Medulla oblongata (tissue), 1 donor: ENCODE results near the gene PKNOX2.

Experiments
- DNase-seq: peaks from one replicate; pipeline ENCODE4 v3.0.0-alpha.2; 2015; ENCODE audit errors: extremely low spot score

Gene PKNOX2

DNA sequence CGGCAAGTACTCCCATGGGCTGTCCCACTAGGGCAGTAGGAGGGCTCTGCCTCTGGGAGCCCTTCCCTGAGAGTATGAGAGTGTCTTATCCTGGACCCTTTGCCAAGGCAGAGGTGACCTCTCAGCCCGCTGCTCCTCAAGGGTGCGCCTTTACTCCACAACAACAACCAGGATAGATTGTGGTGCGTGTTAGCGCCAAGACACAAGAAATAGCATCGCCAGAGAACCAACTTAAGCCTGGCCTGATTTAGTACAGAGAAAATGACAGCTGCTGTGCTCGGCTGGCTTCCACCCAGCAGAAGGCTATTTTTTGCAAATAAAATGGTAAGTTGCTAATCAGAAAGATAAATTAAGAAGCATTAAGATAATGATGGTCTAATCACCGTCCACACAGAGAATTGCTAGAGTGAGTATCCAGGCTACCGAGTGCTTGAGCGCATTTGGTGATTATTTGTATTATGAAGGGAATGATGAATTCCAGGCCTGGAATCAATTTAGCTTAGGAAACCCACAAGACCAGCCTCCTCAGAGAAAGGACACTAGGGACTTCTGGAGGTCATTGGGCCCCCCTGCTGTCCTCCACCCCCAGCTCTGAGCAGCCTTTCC is 119.8 kb downstream of the PKNOX2 start:
- DNase-seq = no peak

DNA sequence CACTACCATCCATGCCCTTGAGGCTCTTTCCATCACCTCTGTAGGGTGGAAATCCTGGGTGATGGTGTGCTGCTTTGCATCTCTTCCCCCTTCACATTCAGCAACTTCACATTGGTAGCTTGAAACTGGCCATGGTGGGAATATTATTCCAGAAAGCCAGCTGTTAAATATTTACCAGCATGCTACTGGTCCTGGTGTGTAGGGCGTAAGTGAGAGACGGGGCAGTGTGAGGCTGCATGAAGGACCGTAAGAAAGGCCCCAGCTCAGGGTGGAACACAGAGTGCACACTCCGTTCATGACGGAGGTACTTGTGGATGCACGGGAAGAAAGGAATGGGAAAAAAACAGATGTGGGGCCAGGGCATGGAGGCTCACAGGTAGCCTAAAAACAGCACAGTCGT is 121.3 kb downstream of the PKNOX2 start:
- DNase-seq = no peak

DNA sequence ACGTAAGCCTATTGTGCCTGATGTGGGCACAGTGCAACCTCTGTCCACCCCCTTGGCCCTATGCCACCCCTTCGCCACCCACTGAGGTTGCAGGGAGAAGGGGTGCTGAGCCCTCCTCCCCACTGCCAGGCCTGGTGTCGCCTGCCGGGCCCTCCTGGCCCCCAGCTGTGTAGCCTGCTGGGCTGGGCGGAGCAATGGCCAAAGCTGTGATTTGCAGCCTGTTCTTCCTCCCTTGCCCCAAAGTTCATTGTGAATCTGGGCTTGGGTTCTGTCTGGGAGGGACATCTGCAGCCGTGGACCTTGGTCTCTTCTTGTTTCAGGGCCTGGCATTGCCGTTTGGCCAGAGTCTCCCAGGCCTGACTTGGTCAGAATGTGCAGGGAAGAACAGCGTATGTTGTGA is 121.9 kb downstream of the PKNOX2 start:
- DNase-seq = no peak

DNA sequence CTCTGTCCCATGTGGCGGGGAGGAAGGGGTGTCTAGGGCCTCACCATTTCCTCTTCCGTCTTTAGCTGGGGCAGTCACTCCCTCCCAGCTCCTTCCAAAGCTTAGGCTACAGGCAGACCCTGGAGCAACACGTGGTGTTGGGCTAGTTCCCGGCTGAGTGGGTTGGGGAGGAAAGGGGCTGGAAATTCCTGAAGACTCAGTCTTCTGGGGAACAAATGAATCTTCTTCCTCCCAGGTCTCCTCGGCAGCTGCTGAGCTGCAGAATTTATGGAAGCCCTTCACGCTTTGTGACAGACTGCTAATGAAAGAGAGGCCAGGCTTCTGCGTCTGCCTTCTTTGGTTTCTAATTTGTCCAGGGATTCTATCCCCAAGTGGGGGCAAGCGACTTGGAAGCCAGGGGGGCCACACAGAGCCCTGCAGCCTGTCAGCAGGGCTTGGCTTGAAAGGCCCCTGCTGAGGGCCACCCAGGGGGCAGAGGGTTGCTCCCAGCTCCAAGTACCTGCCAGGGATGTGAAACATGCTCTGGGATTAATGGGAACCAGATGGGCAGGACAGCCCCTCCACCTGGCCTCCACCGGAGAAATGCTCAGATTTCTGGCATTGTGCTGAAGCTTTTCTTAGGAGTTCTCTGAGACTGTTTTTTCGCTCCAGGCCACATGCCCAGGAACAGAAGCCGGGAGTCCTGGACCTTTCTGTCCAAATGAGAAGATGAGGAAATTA is 123.1 kb downstream of the PKNOX2 start:
- DNase-seq = peak; percentile 26

DNA sequence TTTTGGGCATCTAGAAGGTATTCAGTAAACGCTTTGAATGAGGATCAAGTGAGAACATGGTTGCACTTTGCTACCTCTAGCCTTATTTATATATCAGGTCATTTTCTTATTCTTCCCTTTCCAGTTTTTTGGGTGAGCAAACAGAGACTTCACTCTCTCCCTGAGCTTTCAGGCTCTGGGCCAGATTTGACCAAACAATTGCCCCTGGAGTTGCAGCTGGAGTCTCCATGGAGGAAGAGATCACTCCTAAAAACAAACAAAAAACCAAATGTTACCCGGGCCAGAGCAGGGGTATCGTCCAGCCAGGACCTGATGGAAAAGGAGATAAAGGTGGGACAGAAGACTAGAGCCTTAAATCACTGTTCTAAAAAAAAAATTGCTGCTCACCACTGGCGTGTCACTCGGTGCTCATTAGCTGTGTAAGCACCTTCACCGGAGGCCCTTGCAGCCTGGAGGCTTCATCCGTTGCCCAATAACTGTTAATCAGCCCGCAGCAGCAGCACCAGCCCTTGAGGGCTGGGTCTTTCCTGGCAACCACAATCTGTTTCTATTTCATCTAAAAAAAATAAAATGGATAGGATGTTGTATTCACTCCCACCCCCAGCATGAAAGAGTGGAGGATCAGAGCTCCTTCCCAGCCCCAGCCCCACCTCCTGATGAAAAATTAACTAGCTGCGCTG is 125.0 kb downstream of the PKNOX2 start:
- no peak for DNase-seq

DNA sequence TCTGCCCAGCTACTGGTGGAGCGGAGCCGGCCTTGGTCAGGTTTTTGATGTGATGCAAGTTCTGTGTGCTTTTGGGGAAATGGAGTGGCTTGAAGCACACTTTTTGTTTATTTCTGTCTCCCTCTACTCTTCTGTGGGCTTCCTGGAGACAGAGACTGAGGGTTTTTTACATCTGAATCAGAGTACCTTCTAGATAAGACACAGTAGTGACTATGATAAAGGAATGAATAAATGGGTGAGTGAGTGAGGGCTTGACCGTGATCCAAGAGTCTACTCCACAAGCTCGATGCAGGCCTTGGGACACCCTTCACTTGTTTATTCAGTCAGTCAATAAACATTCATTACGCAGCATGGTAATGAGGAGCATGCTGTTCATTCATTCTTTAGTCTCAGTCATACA is 125.7 kb downstream of the PKNOX2 start:
- no peak for DNase-seq

DNA sequence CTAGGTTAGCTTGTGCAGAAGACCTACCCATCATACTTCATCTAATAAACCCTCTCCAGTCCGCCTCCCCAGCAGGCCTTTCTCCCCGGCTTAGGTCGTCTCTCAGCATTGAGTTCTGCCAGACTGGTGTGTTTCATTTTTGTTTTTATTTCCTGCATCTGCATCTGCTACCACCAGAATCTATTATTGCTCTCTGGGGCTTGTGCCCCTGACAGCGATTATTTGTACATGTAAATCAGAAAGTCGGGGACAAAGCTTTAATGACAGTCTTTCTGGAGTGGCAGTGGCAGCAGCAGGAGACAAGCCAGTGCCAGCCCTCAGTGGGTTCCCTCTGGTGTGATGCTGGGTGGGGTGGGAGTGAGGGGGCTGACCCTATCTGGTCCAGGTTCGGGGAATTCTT is 127.5 kb downstream of the PKNOX2 start:
- DNase-seq = no peak

DNA sequence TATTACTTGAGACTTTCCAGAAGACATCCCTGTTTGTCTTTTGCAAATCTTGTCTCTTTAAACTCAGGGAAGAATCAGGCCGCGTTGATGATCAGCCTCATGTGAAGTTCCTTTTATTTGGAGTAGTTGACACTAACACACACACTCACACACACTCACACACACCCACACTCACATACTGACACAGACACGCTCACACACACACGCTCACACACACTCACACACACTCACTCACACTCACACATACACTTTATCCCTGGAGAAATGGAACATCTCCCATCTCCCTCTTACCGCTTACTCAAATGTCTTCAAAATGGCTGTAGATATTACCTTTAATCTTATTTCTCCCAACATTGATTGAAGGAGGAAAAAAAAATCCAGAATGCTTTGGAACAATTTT is 129.0 kb downstream of the PKNOX2 start:
- DNase-seq = no peak

DNA sequence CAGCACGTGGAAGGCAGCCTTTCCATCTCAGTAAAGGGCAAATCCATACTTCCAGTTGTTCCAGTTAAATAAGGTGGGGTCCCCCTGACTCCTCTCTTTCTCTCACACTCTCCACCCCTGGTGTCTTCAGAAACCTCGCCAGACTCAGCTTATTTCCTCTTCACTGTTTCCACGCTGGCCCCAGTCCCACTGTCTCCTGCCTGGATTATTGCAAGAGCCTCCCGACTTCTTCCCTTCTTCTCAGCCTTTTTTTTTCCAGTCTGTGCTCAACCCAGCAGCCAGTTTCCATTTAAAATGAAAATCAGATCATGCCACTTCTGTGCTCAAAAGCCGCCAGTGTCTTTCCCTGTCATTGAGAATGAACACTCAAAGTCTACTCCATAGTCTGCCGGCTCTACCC is 131.4 kb downstream of the PKNOX2 start:
- DNase-seq = no peak

DNA sequence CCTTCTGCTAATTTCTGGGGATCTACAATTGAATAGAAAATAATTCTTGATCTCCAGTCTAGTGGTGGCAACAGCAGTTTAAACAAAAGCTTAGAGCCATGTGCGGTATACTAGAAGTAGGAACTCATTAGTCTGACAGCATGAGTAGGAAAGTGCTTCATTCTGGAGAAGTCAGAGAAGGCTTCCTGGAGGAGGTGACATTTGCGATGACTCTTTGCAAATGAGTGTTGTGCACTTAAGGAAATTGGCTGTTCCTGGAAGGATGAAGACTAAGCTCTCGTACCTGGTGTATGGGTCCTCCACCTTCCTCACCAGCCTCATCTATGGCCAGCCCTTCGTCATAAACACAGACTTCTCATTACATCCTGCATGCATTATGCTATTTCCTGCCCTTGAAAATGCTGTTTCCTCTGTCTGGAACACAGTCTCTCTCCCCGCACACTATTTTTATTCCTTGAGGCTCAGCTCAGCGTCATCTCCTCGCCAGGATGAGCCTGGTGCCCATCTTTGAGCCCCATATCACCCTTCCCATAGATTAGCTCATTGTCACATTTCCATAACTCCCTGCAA is 132.9 kb downstream of the PKNOX2 start:
- no peak for DNase-seq

DNA sequence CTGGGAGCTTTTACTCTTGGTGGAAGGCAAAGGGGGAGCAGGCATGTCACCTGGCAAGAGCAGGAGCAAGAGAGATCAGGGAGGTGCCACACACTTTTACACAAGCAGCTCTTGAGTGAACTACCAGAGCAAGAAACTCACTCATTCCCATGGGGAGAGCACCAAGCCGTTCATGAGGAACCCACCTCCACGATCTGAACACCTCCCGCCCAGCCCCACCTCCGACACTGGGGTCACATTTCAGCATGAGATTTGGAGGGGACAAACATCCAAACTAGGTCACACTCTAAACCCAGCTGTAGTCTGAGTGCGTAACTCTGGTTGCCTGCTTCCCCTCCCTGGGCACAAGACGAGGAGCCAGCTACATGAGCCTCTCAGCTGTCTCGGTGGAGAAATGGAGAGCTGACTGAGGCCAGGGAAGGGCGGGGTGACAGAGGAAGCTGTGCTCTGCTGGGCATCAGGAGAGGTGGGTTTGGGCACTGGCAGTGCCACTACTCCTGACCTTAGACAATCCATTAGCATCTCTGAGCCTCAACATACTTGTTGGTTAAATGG is 134.6 kb downstream of the PKNOX2 start:
- no peak for DNase-seq

DNA sequence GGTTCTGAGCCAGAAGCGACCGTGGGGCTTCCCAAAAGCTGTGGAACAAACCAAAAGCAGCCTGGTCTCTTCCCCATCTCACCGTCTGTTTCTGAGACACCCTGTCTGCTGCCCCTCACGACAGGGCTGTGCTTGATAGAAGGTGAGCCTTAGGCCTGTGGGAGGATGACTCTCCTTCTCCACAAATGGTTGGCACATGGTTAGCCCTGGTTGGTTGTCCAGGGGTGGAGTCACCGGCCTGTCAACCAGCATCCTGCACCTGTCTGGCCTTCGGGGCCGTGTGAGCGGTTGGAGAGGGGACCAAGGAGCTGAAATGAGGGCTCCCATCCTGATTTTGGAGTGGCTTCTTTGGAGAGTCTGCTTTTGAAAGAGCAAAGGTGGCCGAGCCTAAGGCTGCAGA is 135.3 kb downstream of the PKNOX2 start:
- DNase-seq = no peak

DNA sequence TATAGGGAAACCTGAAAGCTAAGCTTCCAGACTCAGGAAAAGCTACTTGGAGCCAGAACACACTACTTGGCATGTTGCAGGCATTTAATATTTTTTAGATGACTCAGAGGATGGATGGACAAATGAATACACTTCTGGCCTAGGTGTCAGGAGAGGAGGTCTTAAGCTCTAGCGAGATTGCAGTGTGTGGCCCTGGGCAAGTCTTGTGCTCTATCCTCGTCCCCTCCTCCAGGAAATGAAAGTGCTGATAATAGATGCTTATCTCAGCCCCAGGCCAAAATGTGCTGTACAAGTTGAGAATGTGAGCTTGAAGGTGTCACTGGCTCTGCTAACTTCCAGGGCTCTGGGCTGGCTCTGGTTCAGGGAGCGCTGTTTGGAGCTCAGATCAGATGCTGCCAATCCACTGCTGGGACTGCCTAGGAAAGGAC is 136.3 kb downstream of the PKNOX2 start:
- DNase-seq = no peak

DNA sequence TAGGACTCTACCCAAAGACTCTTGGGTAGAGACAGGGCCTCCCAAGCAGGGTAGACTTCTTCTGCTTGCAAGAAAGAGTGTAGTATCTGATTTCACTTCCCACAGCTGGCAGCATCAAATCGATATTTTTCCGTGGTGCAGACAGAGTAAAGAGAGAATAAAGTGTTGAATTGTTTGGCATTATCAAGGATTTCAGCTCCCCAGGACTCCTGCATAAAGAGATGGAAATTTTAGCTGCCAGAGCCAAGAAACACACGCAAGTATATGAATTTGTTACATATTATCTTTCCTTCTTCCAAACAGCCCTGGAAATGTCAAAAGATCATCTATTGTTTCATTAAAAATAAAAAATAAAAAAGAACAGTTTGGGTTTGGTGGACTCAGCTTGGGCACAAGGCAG is 136.8 kb downstream of the PKNOX2 start:
- DNase-seq = no peak

DNA sequence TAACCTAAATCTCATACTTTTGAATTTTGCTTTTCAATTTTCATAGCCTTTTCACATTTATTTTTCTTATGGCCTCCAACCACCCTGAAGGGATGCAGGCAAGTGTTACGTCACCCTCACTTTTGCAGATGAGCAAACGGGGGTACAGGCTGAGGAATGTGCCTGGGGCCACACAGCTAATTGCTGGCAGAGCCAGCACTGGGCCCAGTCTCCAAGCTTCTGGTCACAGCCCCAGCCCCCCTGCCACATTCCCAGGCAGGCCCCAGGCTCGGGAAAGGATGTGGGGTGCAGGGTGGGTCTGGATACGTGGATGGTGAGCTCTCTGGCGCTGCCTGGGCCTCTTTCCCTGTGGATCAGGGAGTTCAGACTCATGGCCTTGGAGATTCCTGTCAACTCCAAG is 138.6 kb downstream of the PKNOX2 start:
- DNase-seq = no peak

DNA sequence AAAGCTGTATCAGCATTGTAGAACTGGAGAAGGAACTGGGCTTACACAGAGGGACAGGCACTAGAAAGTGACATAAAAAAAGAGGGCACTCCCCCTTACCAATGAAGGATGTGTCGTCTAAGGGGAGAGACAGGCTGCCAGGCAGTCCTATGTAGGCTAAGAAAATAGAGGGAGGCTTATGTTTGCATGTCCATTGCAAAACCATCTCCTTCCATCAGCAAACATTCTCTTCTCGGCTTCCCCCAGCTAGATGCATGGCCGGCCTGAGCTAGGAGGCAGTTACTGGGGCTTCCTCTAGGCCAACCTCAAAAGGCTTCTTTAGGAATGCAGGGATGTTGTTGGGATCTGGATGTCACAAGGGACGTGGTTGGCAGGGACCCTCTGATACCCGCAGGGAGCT is 139.1 kb downstream of the PKNOX2 start:
- no peak for DNase-seq

DNA sequence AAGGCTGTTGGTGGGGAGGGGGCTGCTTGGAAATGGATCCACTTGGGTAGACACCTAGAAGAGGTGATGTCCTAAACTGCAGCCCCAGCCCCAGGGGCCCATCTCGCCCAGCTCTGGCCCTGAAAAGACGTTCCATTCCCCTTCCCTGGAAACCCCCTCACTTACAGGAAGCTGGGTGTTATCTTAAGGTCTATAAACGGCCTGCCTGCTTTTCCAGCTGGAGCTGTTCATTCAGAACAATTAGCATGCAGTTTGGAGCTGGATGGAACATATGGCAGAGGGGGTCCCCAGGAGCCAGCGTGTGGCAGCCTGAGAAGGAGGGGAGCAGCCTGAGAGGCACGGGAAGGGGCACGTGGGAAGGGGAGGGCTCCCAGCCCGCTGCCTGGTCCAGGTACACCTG is 139.6 kb downstream of the PKNOX2 start:
- no peak for DNase-seq

DNA sequence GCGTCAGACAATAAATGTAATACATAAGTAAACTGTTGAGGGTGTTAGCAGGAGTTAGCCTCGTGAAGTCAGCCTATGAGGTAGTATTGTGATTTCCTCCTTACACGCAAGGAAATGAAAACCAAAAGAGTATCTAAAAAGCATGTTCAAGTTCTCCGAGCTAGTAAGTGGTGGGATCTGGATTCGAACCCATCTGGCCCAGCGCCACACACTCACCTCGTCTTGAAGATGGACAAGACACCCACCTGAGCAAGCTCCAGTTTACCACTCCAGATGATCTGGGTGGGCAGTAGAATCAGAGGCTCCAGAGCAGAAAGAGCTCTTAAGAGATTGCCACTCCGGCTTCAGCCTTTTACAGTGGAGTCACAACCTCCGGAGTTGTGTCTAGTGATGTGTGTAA is 140.3 kb downstream of the PKNOX2 start:
- no peak for DNase-seq

DNA sequence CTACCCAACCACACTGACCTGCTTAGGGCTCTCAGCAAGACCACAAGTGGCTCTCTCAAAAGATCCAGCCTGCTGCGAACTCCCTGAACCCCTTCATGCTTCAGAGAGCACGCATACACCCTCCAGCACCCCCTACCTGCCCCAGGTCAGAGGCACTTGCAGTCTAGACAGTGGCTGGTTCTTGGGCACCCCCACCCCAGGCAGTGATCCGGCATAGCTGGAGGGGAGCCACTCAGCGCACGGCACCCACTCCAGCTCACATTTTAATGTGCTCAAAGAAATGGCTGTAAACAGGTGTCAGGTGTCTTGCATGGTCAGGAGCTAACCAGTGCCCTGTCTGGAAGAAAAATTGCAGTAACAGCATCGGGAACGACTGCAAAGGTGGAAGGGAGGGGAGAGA is 140.8 kb downstream of the PKNOX2 start:
- no peak for DNase-seq

DNA sequence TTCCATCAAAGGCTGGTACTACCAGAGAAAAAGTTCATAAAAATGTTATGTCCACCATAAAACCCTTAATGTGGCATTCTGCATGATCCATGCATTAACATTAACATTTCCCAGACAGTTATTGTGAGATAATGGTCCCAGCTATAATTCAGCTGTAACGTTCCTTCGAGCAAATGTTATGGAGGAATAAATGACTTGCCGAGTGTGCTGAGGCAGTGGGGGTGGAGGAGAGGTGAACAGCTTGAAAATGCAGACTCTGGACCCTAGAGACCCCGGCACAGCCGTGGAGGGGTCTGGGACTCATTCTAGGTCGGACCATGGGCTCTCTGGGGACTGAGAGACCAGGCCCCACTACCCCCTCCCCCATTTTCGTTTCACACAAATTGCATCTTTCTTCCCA is 141.9 kb downstream of the PKNOX2 start:
- no peak for DNase-seq

DNA sequence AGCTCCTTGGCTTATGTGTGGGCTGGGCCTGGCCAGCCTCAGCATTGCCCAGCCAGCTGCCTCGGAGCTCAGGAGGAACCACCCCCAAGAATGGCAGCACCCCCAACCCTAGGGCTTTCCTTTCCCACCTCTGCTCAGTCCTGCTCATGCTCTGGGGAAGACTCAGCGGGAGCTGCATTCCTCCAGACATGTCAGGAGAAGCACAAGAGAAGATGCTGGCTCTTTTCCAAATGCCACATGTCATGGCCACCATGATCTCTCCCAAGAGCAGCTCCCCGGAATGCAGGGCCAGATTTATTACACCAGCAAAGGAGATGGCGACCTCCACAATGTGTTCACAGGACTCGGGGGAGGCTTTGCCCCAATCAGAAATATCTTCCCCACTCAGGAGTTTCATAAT is 143.7 kb downstream of the PKNOX2 start:
- no peak for DNase-seq

DNA sequence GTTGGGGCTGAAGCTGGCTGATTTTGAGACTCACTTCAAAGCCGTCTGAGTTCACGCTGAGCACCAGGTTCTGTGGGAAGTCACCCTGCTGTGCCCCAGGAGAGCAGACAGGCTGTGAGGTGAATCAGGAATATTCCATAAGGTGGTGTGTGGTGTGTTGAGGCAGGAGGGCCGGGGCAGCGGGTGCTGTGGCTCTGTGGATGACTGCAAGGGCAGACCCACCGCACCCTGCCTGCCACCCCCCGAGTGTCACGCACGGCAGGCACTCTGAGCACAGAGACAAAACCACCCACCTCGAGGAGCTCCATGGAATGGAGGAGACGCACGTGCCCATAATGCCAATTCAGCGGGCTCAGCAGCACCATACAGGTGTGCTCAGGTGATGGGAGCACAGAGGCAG is 147.8 kb downstream of the PKNOX2 start:
- no peak for DNase-seq

DNA sequence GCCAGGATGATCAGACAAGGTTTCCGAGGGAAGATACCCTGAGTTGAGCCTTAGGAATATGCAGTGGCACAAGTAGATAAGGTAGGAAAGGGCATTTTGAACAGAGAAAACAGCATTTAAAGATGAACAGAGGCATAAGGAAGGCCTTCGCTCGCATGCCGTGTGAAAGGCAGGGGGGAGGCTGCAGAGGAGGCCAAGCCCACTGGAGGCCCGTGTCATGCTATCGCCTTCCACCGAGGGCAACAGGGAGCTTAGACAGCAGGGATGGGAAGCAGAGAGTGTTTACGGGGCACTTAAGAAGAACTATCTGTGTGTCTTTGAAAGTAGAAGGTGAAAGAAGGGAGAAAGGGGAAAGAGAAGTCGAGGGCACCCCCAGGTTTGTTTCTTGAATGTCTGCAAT is 148.3 kb downstream of the PKNOX2 start:
- DNase-seq = no peak
